ENCODE data around the gene NSF.
"Not testable (repeated sequence)": the region's sequence is repeated elsewhere in the genome, so short reads cannot be mapped to it uniquely, and the experiment has no call there.

DNA sequence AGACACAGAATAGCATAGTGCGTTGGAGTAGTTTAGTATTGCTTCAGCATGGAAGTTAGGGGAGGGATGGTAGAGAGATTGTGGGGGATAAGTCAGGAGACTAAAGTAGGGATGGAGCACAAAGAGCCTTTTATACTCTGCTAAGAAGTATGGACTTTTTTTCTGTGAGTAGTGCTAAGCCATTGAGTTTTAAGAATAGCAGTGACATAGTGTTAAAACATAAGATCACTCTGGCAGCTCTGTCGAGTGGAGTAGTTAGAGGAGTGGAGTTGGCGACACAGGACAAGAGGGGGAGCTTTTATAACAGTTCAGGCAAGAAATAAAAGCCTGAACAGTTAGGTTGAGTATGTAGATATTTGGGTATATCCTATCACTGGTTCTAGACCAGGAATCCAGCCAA is 106.1 kb downstream of the NSF start:
- TF ChIP-seq, protein P1, sequence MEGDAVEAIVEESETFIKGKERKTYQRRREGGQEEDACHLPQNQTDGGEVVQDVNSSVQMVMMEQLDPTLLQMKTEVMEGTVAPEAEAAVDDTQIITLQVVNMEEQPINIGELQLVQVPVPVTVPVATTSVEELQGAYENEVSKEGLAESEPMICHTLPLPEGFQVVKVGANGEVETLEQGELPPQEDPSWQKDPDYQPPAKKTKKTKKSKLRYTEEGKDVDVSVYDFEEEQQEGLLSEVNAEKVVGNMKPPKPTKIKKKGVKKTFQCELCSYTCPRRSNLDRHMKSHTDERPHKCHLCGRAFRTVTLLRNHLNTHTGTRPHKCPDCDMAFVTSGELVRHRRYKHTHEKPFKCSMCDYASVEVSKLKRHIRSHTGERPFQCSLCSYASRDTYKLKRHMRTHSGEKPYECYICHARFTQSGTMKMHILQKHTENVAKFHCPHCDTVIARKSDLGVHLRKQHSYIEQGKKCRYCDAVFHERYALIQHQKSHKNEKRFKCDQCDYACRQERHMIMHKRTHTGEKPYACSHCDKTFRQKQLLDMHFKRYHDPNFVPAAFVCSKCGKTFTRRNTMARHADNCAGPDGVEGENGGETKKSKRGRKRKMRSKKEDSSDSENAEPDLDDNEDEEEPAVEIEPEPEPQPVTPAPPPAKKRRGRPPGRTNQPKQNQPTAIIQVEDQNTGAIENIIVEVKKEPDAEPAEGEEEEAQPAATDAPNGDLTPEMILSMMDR (IDR thresholded peaks at IDR 0.05) = not testable (repeated sequence)
- TF ChIP-seq ZFX (IDR thresholded peaks at IDR 0.05; ENCODE audit: borderline replicate concordance) = not testable (repeated sequence)
